Activated naive CD8-positive, alpha-beta T cell (primary cell): ENCODE data around the gene NEU4.
"Not testable (repeated sequence)": the region's sequence is repeated elsewhere in the genome, so short reads cannot be mapped to it uniquely, and the experiment has no call there.

ENCODE experiments used
- H3K27ac Mint-ChIP-seq: one replicate; pipeline ENCODE4 v1.8.0; 2021; ENCODE audit warnings: mixed read lengths
- H3K27me3 Mint-ChIP-seq: one replicate; pipeline ENCODE4 v1.8.0; 2021; ENCODE audit warnings: mixed read lengths
- H3K36me3 Mint-ChIP-seq: one replicate; pipeline ENCODE4 v1.8.0; 2021; ENCODE audit warnings: mixed read lengths
- H3K4me1 Mint-ChIP-seq: one replicate; pipeline ENCODE4 v1.8.0; 2021; ENCODE audit warnings: low read depth, mixed read lengths
- H3K4me3 Mint-ChIP-seq: one replicate; pipeline ENCODE4 v1.8.0; 2021; ENCODE audit warnings: mild to moderate bottlenecking, mixed read lengths
- H3K9me3 Mint-ChIP-seq: one replicate; pipeline ENCODE4 v1.8.0; 2021; ENCODE audit warnings: low read depth, mixed read lengths

NEU4 gene

DNA sequence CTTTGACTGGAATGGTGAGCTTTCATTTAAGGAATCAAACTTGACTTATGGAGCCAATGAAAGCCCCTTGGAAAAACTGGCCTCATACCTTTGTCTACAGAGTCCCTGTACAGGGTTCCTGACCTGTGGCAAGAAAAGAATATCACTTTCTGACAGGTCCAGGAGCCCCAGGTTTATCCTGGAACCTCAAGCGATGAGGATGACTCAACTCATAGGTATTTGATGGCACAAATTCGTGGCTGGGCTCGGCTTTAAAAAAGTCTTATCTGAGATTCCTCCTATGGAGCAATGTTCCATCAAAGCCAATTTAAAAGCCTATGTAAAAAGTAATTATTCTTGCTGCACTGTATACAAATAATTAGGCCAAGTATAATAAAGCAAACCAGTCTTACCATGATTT is 17.6 kb upstream of the NEU4 start:
- not testable (repeated sequence) for H3K9me3 Mint-ChIP-seq, H3K36me3 Mint-ChIP-seq, H3K27me3 Mint-ChIP-seq, H3K4me3 Mint-ChIP-seq, H3K27ac Mint-ChIP-seq
- H3K4me1 Mint-ChIP-seq: peaks cover 21% of the 10 kb centered on the region

DNA sequence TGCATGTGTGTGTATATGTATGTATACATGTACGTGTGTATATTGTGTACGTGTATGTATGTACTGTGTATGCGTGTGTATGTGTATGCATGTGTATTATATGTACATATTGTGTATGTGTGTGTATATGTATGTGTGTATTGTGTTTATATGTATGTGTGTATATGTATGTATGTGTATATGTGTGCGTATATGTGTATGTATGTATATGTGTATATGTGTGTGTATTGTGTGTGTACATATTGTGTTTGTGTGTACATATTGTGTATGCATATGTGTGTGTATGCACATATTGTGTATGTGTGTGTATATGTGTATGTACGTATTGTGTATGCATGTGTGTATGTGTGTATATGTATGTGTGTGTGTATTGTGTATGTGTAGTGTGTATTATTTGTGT is 15.6 kb upstream of the NEU4 start:
- Mint-ChIP-seq H3K4me1 (peaks cover 11% of the 10 kb centered on the region), H3K36me3 (no peaks in the 10 kb centered on the region), H3K27me3 (no peaks in the 10 kb centered on the region), H3K9me3 (no peaks in the 10 kb centered on the region), H3K27ac (no peak overlapping the region), H3K4me3 (no peak overlapping the region)

DNA sequence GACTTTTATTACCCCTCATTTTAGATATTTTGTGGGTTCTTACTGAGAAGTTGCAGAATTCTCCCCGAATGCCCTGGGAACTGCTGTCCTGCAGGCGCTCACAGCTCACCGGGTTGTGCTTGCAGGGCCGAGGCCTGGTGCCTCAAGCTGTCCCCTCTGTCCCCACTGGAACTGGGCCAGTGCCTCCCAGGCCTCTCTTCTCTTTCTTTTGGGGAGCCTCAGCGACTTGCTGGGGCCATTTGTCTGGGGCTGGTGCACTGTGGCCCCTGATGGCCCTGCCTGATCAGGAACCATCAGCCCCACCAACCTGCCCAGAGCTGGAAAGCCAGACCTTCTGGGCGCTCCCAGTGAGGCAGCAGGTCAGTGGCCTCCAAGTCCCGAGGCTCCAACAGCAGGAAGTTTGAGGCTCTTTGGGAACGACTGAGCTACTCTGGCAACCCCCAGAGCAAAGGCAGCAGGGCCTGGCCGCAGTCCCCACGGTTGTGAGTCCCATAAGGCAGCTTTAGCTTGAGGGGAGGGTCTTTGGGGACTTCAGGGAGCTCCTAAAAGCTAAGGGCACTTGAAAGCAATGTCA is 14.7 kb upstream of the NEU4 start:
- Mint-ChIP-seq H3K27me3 (no peaks in the 10 kb centered on the region), H3K4me1 (peaks cover 2% of the 10 kb centered on the region), H3K9me3 (no peaks in the 10 kb centered on the region), H3K4me3 (no peak overlapping the region), H3K36me3 (no peaks in the 10 kb centered on the region), H3K27ac (no peak overlapping the region)

DNA sequence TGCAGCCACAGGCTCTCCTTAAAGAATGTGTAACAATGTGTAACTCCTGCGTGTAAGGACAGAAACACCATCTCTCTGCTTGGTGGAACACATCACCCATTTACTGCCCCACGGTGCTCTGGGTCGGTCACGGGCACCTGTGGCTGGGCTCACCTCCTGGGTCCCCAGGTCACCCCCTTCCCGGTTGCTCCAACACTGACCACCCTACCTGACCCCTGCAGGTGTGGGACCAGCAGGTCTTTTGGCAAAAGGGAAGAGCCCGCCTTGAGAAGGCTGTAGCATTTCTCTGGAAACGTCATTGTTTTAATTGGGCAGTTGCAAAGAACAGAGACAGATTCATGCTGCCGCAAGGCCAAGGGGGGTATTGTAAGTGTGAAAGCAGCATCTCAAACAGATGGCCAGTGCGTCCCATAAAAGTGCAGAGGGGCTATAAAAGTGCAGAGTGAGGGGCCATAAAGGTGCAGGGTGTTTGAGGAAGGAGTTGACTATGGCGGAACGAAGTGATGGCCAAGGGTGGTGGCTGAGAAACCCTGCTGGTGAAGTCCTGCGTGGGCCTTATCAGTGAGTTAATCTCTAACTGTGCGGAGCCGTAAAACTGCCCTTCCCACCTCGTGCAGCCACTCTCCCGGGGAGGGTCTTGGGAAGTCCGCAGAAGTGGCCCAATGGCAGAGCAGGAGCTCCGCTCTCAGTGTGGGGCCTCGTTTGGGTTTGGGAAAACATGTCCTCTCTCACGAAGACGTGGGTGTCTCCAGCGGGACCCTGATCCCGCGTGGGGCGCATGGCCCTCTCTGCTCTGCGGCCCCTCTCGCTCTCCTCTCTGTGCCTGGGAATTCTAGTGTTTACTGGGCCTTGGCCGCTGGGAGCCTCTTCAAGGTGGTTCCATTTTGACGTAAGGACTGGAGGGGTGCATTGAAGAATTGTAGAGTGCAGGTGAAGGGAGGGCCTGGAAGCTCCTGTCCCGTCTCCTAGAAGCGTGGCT is 13.7 kb upstream of the NEU4 start:
- Mint-ChIP-seq H3K36me3 (no peaks in the 10 kb centered on the region), H3K27me3 (no peaks in the 10 kb centered on the region), H3K9me3 (no peaks in the 10 kb centered on the region), H3K27ac (no peak overlapping the region), H3K4me3 (no peak overlapping the region), H3K4me1 (no peaks in the 10 kb centered on the region)

DNA sequence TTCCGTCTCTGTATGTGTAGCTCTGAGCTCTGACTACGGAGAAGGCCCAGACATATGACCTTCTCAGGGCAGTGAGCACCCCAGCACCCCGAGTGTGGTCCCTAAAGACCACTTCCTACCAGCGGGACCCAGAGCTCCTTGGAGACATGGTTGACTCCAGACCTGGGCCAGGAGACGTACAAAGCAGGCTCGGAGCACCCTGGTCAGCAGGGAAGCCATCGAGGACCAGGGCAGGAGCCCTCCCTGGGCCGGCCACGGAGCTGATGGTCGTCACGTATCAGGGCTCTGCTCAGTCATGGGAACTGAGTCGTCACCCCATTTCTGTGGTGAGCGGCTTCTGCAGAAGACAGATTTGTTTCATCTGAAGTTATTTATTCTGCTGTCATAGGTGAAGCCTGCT is 12.8 kb upstream of the NEU4 start:
- no peaks in the 10 kb centered on the region for H3K4me1 Mint-ChIP-seq
- no peak overlapping the region for H3K4me3 Mint-ChIP-seq
- no peak overlapping the region for H3K27ac Mint-ChIP-seq
- no peaks in the 10 kb centered on the region for H3K9me3 Mint-ChIP-seq
- H3K36me3 Mint-ChIP-seq: no peaks in the 10 kb centered on the region
- no peaks in the 10 kb centered on the region for H3K27me3 Mint-ChIP-seq

DNA sequence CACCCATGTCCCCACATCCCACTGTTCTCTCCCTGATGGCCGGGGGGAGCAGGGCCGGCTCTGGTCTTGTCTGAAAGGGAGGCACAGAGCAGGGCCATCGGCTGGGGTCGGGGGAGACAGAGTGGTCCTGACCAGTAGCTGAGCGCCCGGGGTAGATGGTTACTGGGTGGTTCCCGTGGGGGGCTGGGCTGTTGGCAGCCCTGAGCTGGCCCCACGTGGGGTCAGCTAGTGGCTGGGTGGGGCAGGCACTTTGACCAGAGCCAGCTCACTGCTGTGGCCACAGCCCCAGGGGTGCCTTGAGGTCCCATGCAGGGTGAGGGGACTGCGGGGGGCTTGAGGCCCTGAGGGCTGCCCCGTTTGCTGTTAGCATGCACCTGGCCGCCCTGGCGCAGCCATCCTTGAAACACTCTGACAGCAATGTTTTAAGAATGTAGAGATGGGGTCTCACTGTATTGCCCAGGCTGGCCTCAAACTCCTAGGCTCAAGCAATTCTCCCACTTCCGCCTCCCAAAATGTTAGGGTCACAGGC is 12.3 kb upstream of the NEU4 start:
- Mint-ChIP-seq H3K27ac (no peak overlapping the region), H3K4me1 (no peaks in the 10 kb centered on the region), H3K4me3 (no peak overlapping the region), H3K36me3 (no peaks in the 10 kb centered on the region), H3K9me3 (no peaks in the 10 kb centered on the region), H3K27me3 (no peaks in the 10 kb centered on the region)

DNA sequence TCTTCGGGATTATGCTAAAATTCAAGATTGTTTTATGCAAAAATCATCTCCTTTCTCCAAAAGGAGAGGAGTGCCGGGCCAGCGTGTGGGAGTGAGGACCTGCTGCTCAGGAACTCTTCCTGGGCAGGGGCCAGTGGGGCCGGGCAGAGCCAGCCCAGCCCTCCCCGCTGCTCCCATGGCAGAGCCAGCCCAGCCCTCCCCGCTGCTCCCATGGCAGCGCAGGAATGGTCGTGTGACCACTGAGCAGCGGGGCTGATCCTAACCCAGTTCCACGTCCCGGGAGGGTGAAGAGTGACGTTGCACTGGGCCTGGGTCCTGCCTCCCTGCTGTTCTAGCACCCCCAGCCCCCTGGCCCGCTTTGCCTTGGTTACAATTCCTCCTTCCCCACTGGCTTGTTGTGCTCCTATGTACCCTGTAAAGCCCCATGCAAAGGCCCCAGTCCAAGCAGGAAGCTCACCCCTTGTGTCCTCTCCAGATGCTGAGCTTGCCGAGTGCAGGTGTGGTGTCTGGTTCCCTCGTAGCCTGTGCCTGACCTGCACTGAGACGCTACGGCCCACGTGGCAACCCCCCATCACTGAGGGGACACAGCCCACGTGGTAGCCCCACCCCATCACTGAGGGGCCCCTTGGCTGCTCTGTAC is 11.4 kb upstream of the NEU4 start:
- Mint-ChIP-seq H3K4me3 (no peak overlapping the region), H3K27me3 (no peaks in the 10 kb centered on the region), H3K4me1 (no peaks in the 10 kb centered on the region), H3K9me3 (no peaks in the 10 kb centered on the region), H3K36me3 (no peaks in the 10 kb centered on the region), H3K27ac (no peak overlapping the region)

DNA sequence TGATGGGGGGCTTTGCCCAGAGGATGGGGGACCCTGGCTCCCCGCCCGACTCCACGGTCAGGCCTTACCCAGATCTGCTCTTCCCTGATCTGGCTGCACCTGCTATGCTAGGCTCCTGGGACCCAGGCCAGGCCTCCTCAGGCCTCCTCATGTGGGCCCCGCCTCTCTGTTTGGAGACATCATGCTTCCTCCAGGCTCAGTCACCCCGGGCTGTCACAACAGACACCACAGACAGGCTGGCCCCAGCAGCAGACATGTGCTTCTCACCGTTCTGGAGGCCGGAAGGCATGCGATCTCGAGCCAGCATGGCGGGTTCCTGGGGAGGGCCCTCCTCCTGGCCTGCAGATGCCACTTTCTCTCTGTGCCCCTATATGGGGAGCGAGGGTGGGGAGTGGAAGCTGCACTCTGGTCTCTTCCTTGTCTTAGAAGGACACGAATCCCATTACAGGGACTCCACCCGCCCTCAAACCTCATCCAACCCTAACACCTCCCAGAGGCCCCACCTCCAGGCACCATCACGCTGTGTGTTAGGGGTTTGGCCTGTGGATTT is 10.8 kb upstream of the NEU4 start:
- no peak overlapping the region for H3K4me3 Mint-ChIP-seq
- H3K27ac Mint-ChIP-seq: no peak overlapping the region
- no peaks in the 10 kb centered on the region for H3K36me3 Mint-ChIP-seq
- H3K9me3 Mint-ChIP-seq: no peaks in the 10 kb centered on the region
- no peaks in the 10 kb centered on the region for H3K27me3 Mint-ChIP-seq
- no peaks in the 10 kb centered on the region for H3K4me1 Mint-ChIP-seq

DNA sequence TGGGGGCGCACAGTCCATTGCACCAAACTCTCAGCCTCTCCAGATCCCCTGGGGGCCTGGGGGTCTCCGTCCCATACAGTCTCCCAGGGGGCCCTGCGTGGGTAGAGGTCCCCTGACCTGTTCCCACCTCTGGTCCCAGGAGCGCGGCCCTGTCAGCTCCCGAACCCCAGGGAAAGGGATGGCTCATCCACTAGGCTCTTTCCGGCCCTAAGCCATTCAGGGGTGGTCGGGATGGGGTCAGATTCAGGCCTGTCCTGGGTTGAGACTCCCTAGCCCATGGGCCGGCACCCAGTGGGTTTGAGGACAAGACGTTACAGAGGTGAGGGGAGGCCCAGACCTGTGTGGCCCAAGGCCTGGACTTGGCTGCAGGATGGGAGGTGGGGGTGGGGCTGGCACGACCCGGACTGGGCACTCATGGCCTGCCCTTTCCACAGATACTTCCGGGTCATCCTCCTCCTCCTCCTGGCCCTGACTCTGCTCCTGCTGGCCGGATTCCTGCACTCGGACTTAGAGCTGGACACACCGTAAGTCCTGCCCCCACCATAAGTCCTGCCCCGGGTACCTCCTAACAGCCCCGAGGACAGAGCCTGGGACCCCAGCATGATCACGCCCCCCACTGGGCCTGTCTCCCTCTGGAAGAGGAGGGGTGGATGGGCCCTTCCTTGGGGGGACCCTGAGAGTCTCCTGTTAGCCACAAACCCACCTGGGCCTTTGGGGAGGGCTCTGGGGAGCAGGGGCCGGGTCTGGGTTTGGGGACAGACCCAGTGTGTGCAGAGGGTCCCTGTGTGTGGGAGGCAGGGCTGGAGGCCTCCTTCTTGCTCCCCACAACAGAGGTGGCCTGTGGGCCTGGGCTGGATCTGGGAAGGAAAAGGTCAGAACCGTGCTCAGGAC is 10.1 kb upstream of the NEU4 start:
- H3K36me3 Mint-ChIP-seq: no peaks in the 10 kb centered on the region
- H3K27ac Mint-ChIP-seq: no peak overlapping the region
- H3K4me1 Mint-ChIP-seq: peaks cover 3% of the 10 kb centered on the region
- H3K4me3 Mint-ChIP-seq: no peak overlapping the region
- no peaks in the 10 kb centered on the region for H3K9me3 Mint-ChIP-seq
- H3K27me3 Mint-ChIP-seq: no peaks in the 10 kb centered on the region

DNA sequence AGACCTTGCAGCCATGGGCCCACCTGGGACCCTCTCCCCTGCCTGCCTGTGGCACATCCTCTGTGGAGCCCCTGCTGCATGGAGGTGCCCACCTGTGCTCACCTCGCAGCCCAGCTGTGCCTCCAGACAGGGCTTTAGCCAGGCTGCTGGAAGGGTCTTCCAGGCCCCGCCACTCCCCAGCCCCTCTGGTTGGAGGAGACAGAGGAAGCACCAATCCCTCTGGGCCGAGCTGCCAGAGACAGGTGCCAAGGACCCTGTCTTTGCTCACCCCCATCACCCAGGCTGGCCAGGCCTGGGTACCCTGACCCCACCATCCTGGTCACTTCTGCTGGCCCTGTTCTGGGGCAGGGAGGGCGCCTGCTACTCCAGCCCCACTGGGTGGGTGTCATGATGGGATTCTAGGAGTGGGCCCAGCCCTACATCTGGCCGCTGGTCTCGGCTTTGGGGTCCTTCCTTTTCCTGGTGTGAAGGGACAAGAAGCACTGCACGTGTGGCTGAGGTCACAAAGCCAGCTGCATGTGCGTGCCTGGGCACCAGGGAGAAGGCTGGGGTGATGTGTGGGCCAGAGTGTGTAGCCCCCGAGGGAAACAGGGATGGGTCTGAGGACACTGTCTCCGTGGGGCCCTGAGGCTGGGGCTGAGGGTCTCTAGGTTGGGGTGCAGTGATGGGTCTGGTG is 9.3 kb upstream of the NEU4 start:
- Mint-ChIP-seq H3K4me1 (peaks cover 4% of the 10 kb centered on the region), H3K27ac (no peak overlapping the region), H3K9me3 (no peaks in the 10 kb centered on the region), H3K4me3 (no peak overlapping the region), H3K36me3 (no peaks in the 10 kb centered on the region), H3K27me3 (no peaks in the 10 kb centered on the region)

DNA sequence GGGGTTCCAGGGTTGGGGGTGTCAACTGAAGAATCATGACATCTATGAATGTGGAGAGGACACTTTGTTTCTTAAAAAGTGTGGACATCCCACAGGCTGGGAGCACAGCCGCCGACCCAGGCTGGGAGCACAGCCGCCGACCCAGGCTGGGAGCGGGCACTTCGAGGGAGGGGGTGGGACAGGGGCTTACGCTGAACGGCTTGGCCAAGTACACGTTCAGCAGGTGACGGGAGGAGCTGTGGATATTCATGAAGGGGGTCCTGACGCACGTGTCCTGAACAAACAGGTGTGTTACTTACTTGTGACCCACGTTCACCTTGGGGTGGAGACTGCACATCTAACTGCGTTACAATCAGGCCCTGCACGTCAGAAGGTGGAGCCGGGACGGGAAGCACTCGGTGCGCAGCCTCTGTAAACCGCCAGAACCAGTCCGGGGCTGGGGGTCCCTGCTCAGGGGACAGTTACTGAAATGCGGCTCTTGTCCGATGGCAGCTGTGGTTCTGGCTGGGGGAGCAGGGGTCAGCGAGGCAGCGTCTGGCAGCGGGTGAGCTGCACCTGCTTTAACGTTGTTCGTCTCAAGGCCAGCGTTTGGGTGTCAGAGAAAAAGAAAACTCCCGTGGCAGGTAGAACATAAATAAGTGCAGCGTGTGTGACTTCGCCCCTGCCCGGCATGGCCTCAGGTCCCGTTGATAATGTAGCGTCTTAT is 8.6 kb upstream of the NEU4 start:
- H3K36me3 Mint-ChIP-seq, H3K27ac Mint-ChIP-seq, H3K27me3 Mint-ChIP-seq, H3K4me1 Mint-ChIP-seq, H3K9me3 Mint-ChIP-seq, H3K4me3 Mint-ChIP-seq: not testable (repeated sequence)

DNA sequence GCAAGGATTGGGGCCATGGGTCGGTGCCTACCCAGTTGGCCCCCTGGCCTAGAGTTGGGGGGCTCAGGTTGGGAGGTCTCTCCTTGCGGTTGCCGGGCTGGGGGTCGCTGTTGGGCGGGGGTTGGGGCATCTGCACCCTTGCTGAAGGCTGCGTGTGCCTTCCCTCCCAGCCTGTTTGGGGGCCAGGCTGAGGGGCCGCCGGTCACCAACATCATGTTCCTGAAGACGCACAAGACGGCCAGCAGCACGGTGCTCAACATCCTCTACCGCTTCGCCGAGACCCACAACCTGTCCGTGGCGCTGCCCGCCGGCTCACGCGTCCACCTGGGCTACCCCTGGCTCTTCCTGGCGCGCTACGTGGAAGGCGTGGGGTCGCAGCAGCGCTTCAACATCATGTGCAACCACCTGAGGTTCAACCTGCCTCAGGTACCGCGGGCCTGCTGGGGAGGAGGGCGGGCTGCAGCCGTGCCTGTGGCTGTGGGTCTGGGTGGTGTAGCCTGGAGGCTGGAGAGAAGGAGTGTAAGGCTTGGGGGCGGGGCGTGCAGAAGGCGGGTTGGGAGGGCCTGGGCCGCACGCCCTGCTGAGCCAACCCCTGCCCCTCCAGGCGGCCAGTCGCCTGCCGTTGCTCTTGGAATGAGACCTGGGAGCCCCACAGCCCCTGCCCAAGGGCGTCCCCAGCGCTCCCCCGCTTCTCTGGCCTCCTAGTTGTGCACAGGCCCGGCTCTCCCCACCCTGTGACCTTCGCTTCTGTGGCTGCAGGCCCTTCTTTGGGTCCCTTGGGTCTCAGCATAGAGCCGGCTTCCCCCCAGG is 7.2 kb upstream of the NEU4 start:
- no peaks in the 10 kb centered on the region for H3K9me3 Mint-ChIP-seq
- H3K4me3 Mint-ChIP-seq: no peak overlapping the region
- no peaks in the 10 kb centered on the region for H3K27me3 Mint-ChIP-seq
- no peak overlapping the region for H3K27ac Mint-ChIP-seq
- peaks cover 7% of the 10 kb centered on the region for H3K4me1 Mint-ChIP-seq
- H3K36me3 Mint-ChIP-seq: no peaks in the 10 kb centered on the region
